GM18519 (cell line): ENCODE measurements around the gene DMXL2.
"Not testable (repeated sequence)": the region's sequence is repeated elsewhere in the genome, so short reads cannot be mapped to it uniquely, and the experiment has no call there.

ENCODE experiments used
- ATAC-seq: cut with Tn5 transposase; IDR thresholded peaks from one replicate; pipeline ENCODE4 v1.9.1; 2021; ENCODE audit warnings: mild to moderate bottlenecking, moderate library complexity; ENCODE audit not compliant: unreplicated experiment, low FRiP score

The DMXL2 gene

GRCh38 chr15:51497806-51498205 is 124.8 kb downstream of the DMXL2 start:
- ATAC-seq, result no peak

- ATAC-seq, result no peak
Observed at GRCh38 chr15:51496246-51496645, 126.3 kb downstream of the DMXL2 start.

DNA sequence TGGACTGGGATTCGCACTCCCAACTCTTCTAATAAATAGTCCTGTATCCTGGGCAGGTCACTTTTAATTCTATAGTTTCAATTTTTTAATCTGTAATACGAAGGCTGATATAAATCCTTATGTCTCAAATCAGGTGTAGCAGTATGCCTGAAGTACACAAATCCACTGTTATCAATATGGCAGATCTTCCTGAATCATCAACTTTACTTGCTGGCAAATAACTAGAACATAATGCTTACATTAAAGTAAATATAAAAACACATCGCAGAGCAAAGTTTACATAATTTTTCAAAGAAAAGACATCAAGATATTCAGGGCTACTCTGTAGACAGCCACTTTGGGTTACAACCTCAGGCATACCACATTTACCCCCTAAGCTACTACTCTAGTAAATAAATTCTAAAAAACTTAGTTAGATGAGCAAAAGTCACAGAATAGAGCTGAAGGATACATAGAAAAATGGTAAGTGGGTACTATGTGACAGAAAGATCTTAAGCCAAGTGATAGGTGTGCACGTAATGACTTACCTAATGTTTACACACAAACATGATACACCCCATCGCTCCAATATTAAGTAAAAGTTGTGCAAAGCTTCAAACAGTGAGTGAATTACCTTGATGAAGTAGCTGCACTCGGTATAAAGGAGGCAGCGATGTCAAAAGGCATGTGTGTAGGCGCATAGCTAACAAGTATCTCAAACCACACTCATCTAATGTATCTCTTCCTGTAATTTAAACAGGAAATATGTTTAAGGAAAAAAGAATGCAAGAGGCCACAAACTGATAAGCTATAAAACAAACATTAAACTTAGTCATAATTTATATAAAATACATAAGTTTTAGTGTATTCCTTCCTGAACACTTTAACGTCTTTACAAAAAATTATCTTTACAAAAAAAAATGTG is 127.9 kb downstream of the DMXL2 start:
- no peak for ATAC-seq

DNA sequence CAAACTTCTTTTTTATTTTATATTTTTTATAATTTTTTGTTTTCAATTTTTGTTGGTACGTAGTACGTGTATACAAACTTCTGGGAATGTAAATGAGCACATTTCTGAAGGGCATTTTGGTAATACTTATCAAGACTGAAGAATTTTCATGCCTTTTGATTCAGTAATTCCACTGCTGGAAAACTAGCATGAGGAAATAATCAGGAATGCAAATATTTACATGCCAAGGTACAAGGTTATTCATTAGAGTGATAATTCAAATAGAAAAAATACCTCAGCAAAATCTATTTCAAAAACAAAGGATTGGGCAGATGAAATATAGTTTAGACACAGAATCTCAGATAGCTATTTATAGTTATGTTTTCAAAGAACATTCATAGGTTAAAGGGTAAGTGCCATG is 128.7 kb downstream of the DMXL2 start:
- ATAC-seq, result no peak

- no peak for ATAC-seq
Observed at GRCh38 chr15:51492528-51492927, 130.0 kb downstream of the DMXL2 start.

- no peak for ATAC-seq
Observed at GRCh38 chr15:51491941-51492340, 130.6 kb downstream of the DMXL2 start.

DNA sequence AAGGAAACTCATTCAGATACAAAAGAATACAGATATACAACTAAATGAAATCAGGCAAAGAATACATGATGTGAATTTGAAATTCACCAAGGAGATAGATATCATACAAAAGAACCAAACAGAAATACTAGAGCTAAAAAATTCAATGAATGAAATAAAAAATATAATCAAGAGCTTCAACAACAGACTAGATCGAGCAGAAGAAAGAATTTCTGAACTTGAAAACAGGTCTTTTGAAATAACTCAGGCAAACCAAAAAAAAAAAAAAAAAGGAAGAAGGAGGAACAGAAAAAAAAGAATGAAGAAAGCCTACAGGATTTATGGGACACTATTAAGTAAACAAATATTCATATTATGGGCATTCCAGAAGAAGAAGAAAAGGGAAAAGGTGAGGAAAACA is 137.8 kb downstream of the DMXL2 start:
- ATAC-seq, result no peak

DNA sequence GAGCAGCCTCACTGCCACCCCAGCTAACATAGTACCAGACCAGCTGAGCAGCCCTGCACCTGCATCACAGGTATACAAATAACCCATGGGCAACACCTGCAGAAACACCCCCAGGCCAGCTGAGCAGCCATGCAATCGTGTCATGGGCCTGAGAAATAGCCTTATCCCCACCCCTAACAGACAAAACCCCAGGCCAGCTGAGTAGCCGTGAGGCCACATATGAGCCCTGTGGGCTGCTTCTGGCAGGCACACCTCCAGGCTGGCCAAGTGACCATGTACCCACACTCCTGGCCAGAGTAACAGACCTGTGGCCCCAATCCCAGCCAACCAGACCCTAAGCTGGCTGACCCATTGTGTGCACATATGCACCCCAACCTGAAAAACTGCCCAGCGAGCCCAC is 138.6 kb downstream of the DMXL2 start:
- no peak for ATAC-seq

DNA sequence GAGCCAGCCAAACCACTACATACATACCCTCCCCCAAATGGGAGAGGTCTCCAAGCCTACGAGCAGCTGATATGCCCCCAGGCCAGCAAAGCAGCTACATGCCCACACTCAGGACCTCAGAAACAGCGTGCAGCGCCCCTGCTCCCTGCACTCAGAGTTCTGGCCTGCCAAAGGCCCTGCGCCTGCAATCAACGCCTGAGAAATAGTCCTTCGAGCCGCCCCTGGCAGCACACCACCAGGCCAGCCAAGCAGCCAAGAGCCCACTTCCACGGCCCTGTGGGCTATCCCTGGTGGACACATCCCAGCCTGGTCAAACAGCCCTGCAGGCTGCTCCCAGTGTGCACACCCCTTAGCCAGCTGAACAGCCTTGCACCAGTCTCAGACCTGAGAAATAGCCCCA is 139.1 kb downstream of the DMXL2 start:
- no peak for ATAC-seq

GRCh38 chr15:51475736-51476135 is 146.8 kb downstream of the DMXL2 start:
- no peak for ATAC-seq

GRCh38 chr15:51470512-51470911 is 152.1 kb downstream of the DMXL2 start:
- no peak for ATAC-seq

- ATAC-seq, result no peak
Observed at GRCh38 chr15:51460796-51461195, 161.8 kb downstream of the DMXL2 start.

DNA sequence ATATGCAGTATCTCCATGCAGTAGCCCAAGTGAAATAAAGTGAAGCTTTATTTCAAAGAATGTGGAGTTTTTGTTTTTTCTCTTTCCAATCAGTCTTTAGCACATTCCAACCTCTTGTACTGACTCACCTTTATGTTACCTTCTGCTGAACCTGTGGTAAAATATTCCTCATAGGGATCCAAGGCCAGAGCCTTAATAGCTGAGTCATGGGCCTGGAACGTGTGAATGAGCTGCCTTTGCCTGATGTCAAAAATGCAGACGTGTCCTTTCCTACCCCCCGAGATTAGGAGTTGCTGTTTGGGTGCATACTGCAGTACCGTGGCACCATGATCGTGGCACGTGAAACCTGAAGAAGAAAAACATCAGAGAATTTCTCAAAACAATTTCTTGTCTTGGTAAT is 172.6 kb downstream of the DMXL2 start:
- no peak for ATAC-seq

- no peak for ATAC-seq
Observed at GRCh38 chr15:51448622-51449399, 173.8 kb downstream of the DMXL2 start.

DNA sequence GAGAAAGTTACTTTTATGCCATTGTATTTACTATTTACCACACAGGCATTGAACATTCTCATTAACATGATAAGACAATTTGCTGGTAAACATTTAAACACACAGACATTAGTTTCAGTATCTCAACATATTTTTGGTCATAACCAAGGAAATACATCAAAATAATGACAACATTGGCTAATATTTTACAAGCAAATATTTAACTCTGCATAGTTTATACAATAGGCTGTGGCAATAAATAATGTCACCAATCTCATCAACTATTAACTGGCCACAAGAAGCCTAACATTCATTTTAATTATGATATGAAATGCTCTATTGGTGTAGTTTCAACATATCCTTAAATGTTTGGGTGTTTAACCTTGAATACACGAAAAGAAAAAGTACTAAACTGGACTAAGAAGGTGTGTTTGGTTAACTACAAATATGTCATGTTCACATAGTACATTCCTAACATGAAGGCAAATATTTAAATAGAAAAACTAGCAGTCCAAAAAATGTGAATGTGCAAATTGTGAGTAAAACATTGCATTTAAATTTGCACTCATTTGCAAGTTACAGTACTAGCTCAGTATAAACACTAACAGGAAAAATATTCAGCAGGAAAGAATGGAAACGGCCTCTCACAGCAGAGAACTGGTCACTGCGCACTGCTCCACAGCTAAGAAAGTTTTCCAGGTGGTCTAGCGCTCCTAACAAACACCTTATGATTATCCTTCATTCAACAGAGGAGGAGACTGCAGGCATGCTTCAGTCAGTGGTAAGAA is 174.5 kb downstream of the DMXL2 start:
- no peak for ATAC-seq

GRCh38 chr15:51446029-51446744 is 176.4 kb downstream of the DMXL2 start:
- ATAC-seq, result not testable (repeated sequence)

- no peak for ATAC-seq
Observed at GRCh38 chr15:51444807-51445206, 177.8 kb downstream of the DMXL2 start.

GRCh38 chr15:51444112-51444511 is 178.5 kb downstream of the DMXL2 start:
- no peak for ATAC-seq

DNA sequence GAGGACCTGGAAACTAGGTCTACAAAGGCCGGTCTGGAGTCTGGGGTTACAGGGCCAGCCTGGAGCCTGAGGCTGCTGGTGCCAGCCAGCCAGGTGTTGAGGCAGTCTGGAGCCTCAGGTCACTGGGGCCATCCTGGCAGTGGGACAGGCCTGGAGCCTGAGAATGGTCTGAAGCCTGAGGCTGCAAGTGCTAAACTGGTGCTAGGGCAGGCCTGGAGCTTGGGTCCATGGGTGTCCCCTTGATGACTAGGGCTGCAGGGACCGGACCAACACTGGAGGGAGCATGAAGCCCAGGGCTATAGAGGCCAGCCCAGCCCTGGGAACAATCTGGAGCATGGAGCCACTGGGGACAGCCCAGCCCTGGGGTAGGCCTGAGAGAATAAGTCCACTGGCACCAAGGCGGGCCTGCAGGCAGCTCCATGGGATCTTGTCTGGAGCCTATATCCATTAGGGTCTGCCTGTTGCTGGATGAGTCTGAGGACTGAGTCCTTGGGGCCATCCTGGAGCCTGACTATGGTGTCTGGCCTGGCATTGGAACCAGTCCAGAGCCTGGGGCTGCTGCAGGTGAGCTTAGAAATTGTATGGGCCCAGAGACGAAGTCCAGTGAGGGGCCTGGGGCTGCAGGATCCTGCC is 179.2 kb downstream of the DMXL2 start:
- ATAC-seq, result no peak

DNA sequence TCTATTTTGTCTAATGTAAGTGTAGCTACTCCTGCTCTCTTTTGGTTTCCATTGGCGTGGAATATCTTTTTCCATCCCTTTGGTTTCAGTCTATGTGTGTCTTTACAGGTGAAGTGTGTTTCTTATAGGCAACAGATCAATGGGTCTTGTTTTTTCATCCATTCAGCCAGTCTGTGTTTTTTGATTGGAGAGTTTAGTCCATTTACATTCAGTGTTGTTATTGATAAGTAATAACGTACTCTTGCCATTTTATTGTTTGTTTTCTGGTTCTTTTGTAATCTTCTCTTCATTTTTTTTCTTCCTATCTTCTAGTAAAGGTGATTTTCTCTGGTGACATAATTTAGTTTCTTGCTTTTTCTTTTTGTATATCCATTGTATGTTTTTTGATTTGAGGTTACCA is 184.0 kb downstream of the DMXL2 start:
- ATAC-seq, result no peak
